Retinal pigment epithelial cell (primary cell): Measurements from ENCODE around the gene BATF3.

Experiments used
- DNase-seq: peaks from one replicate; pipeline ENCODE4 v3.0.0-alpha.2; 2010; ENCODE audit warnings: low read depth
- H3K4me3 ChIP-seq: 2 replicates; pipeline ENCODE4 v1.5.1; 2011; ENCODE audit warnings: mild to moderate bottlenecking, low read length, control low read depth, moderate library complexity
- TF ChIP-seq, protein P1 (sequence below): conservative IDR thresholded peaks from 2 replicates; pipeline ENCODE4 v1.5.1; 2011; ENCODE audit warnings: low read depth, low read length, control low read depth, inconsistent platforms

Gene BATF3

DNA sequence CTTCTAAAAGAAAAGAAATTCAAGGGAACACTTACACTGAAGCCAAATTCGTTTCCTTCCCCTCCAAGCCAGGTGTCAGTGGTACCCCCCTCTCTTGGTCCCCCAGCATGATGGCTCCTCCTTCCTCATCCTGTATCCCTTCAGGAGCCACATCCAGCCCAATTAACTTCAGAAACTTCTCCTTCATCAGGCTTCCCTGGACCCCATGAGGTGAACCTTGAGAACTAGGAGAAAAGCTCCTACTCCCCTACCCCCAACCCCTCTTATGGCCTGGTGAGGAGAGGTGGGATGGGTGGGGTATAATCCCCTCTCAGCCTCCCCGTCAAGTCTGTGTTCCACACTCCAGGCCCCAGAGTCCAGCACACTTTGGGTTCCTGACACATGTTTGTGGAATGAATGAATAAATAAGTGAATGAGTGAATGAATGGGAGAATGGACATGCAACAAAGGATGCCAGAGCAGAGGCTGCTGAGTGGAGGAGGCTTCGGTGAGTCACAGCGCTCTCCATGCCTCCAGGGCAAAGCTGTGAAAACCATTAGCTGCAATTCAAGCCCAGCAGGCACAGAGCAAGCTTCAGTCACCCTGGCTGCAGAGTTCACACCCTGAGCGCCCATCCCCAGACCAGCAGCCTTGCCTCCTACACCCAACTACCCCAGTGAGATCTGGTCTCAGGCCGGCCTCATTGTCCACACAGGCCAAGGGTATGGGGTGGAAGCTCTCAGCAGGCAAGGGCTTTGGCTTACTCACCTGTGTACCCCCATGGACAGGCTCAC lies 43.8 kb downstream of the BATF3 start:
- H3K4me3 ChIP-seq, result no peak overlapping the region
- no peak for DNase-seq
- TF ChIP-seq, protein P1, sequence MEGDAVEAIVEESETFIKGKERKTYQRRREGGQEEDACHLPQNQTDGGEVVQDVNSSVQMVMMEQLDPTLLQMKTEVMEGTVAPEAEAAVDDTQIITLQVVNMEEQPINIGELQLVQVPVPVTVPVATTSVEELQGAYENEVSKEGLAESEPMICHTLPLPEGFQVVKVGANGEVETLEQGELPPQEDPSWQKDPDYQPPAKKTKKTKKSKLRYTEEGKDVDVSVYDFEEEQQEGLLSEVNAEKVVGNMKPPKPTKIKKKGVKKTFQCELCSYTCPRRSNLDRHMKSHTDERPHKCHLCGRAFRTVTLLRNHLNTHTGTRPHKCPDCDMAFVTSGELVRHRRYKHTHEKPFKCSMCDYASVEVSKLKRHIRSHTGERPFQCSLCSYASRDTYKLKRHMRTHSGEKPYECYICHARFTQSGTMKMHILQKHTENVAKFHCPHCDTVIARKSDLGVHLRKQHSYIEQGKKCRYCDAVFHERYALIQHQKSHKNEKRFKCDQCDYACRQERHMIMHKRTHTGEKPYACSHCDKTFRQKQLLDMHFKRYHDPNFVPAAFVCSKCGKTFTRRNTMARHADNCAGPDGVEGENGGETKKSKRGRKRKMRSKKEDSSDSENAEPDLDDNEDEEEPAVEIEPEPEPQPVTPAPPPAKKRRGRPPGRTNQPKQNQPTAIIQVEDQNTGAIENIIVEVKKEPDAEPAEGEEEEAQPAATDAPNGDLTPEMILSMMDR, result no peak

GRCh38 chr1:212652609-212653008 lies 47.0 kb downstream of the BATF3 start:
- no peak for DNase-seq
- H3K4me3 ChIP-seq, result no peak overlapping the region
- TF ChIP-seq, protein P1, result no peak

DNA sequence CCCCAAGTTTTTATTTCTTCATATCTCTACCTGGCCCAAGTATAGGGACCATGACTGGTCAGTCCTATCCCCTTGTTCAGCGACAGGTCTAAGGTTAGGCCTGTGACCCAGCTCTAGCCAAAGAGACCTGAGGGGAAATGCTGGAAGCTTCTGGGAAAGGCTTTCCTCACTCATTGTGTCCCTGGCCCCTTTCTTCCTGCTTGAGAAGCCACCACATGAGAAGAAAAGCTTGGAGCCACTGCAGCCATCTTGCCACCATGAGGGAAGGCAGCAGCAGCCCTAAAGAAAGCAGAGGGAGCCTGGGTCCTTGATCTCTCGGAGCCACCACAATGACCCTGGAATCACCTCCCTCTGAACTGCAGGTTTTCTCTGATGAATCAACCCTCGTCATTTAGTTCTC lies 47.7 kb downstream of the BATF3 start:
- TF ChIP-seq, protein P1, result no peak
- no peak overlapping the region for H3K4me3 ChIP-seq
- DNase-seq, result no peak

DNA sequence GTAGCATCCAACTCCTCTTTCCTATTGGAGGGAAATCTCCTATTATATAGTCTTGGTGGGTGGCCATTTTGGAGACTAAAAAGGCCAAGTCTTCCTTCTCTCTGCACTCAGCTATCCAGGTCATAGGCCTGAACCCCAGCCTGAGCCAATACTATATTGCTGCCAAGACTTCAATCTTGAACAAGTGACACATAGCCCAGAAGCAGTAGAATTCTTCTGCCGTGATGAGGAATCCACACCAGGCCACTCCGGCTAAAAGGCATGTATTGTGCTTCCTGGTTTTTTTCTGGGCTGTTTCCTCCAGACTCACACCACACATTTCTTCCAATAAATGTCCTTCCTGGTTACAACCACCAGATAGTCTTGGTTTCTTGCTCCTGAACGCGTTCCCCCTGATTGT lies 48.1 kb downstream of the BATF3 start:
- no peak for DNase-seq
- TF ChIP-seq, protein P1, result no peak
- H3K4me3 ChIP-seq, result no peak overlapping the region

GRCh38 chr1:212650228-212650627 lies 49.4 kb downstream of the BATF3 start:
- no peak overlapping the region for H3K4me3 ChIP-seq
- DNase-seq, result no peak
- TF ChIP-seq, protein P1, result no peak

- H3K4me3 ChIP-seq, result no peak overlapping the region
- no peak for DNase-seq
- TF ChIP-seq, protein P1, result no peak
Observed at GRCh38 chr1:212649020-212649419, 50.6 kb downstream of the BATF3 start.

GRCh38 chr1:212648431-212648830 lies 51.2 kb downstream of the BATF3 start:
- TF ChIP-seq, protein P1, result no peak
- no peak for DNase-seq
- no peak overlapping the region for H3K4me3 ChIP-seq
